ENCODE measurements around the gene LMF1.

- TF ChIP-seq CTCF (IDR thresholded peaks at IDR 0.05) (no peak), ZFX (IDR thresholded peaks at IDR 0.05; ENCODE audit: borderline replicate concordance) (no peak)
These were observed 147.9 kb downstream of the LMF1 start for GRCh38 chr16:822909-823297.
